ENCODE measurements around the gene SOCS6. TPM values are rescaled to one million over a fixed set of nuclear protein-coding genes. Genes with fewer than 3 reads are reported as not detected.
A peak's percentile ranks its signal among the peaks of the same experiment; 100 is the strongest.

The SOCS6 gene
- total and polyA plus RNA-seq, 2 of the 13 experiments (the other 11 are each of a cell fraction or from before 2014, with no cell fraction given): 18.6 to 38.3 TPM

- TF ChIP-seq EP300 (IDR thresholded peaks at IDR 0.05; ENCODE audit: low read depth in 2 of 2, low read length in 2 of 2) (peak; percentile 90 to 96), EP300 (CRISPR knock-in tag; IDR thresholded peaks at IDR 0.05; ENCODE audit: borderline replicate concordance) (peak; percentile 85), YY1 (IDR thresholded peaks at IDR 0.05; ENCODE audit: insufficient read depth, insufficient replicate concordance, low read depth, low read length) (peak; percentile 66), HMG20A (CRISPR knock-in tag; IDR thresholded peaks at IDR 0.05; ENCODE audit: borderline replicate concordance) (peak; percentile 68; the same call in 1 of the 2 replicates), MED1 (CRISPR knock-in tag; IDR thresholded peaks at IDR 0.05) (peak; percentile 93), TCF12 (IDR thresholded peaks at IDR 0.05) (no peak), TCF12 (CRISPR knock-in tag; IDR thresholded peaks at IDR 0.05) (0 out of 2 replicates have a peak, but pooled peaks have one; percentile 18), ZNF614 (CRISPR knock-in tag; IDR thresholded peaks at IDR 0.05; ENCODE audit: borderline replicate concordance) (peak; percentile 61; the same call in 1 of the 2 replicates), ZGPAT (CRISPR knock-in tag; IDR thresholded peaks at IDR 0.05) (peak; percentile 68; the same call in 1 of the 2 replicates), PRDM10 (CRISPR knock-in tag; IDR thresholded peaks at IDR 0.05; ENCODE audit: low read depth) (0 out of 2 replicates have a peak, but pooled peaks have one; percentile 19), ZNF136 (CRISPR knock-in tag; IDR thresholded peaks at IDR 0.05; ENCODE audit: low read depth) (0 out of 2 replicates have a peak, but pooled peaks have one; percentile 25), ASH2L (IDR thresholded peaks at IDR 0.05; ENCODE audit: insufficient read length, low read depth, low read length) (peak; percentile 42), ZNF7 (CRISPR knock-in tag; IDR thresholded peaks at IDR 0.05) (no peak), CEBPG (CRISPR knock-in tag; IDR thresholded peaks at IDR 0.05) (peak; percentile 95), FIP1L1 (IDR thresholded peaks at IDR 0.05; ENCODE audit: borderline replicate concordance, insufficient read depth, low read depth, low read length) (no peak), DNMT3B (CRISPR knock-in tag; conservative IDR thresholded peaks at IDR 0.05) (0 out of 2 replicates have a peak, but pooled peaks have one; percentile 30), SOX5 (CRISPR knock-in tag; IDR thresholded peaks at IDR 0.05; ENCODE audit: borderline replicate concordance) (peak; percentile 77; the same call in 1 of the 2 replicates), NR2F2 (IDR thresholded peaks at IDR 0.05; ENCODE audit: borderline replicate concordance, low read depth) (peak; percentile 66; the same call in 1 of the 2 replicates), SAFB2 (CRISPR knock-in tag; IDR thresholded peaks at IDR 0.05; ENCODE audit: borderline replicate concordance, low read depth) (0 out of 2 replicates have a peak, but pooled peaks have one; percentile 45), SOX13 (IDR thresholded peaks at IDR 0.05) (no peak), SOX13 (CRISPR knock-in tag; conservative IDR thresholded peaks at IDR 0.05 in 1 of 2, IDR thresholded peaks at IDR 0.05 in 1 of 2) (peak in 1 of 2 experiments; percentile 81; a peak in 2 of 4 replicates), ZNF264 (CRISPR knock-in tag; IDR thresholded peaks at IDR 0.05) (0 out of 2 replicates have a peak, but pooled peaks have one; percentile 36), ZNF761 (CRISPR knock-in tag; conservative IDR thresholded peaks at IDR 0.05) (no peak), ZMYM4 (CRISPR knock-in tag; IDR thresholded peaks at IDR 0.05) (peak; percentile 86)
Observed at GRCh38 chr18:70335892-70336726, 47.3 kb downstream of the SOCS6 start (continued).

Measured in HepG2 (cell line).